Uterus (tissue), 4 donors: ENCODE results near the gene SLX4IP. TPM values are rescaled to one million over a fixed set of nuclear protein-coding genes. Genes with fewer than 3 reads are reported as not detected.

Source experiments
- DNase-seq, 2 donors: peaks; one replicate each; pipeline ENCODE4 v3.0.0-alpha.2; 2019 to 2020
- H3K27ac ChIP-seq, 2 donors: fragments of 200-600 bp; sonication (generic); 1 replicate in 1 of 2; 2 replicates in 1 of 2; pipeline ENCODE4 v1.5.1; 2016 to 2018
- H3K27me3 ChIP-seq, 2 donors: fragments of 200-600 bp; sonication (generic); one replicate each; pipeline ENCODE4 v1.5.1; 2018 to 2019; ENCODE audit warnings: control low read depth in 1 of 2
- H3K36me3 ChIP-seq, 2 donors: fragments of 200-600 bp; sonication (generic); one replicate each; pipeline ENCODE4 v1.5.1; 2019; ENCODE audit warnings: control low read depth in 1 of 2
- H3K4me1 ChIP-seq, 2 donors: fragments of 200-600 bp; sonication (generic); one replicate each; pipeline ENCODE4 v1.5.1; 2018 to 2019; ENCODE audit warnings: control low read depth in 1 of 2
- H3K4me3 ChIP-seq, 2 donors: fragments of 200-600 bp; sonication (generic); 1 replicate in 1 of 2; 2 replicates in 1 of 2; pipeline ENCODE4 v1.5.1; 2018 to 2019; ENCODE audit warnings: mild to moderate bottlenecking in 1 of 2
- H3K9me3 ChIP-seq, 2 donors: fragments of 200-600 bp; sonication (generic); one replicate each; pipeline ENCODE4 v1.5.1; 2019; ENCODE audit warnings: control low read depth in 1 of 2
- POLR2A ChIP-seq, 2 donors: fragments of 450-650 bp; IDR thresholded peaks; one replicate each; pipeline ENCODE4 v1.6.1; 2016; ENCODE audit warnings: antibody characterized with exemption in 2 of 2, mild to moderate bottlenecking in 1 of 2, moderate library complexity in 1 of 2
- intact Hi-C: fragments of 100-400 bp; cut with DNase I; formaldehyde crosslinking; loops from one replicate; pipeline ENCODE4 v1.15.1; 2023; ENCODE audit warnings: low total_unique reads
- total RNA-seq, 4 donors: library from RNA; depleted of rRNA in 3 of 4; stranded (reverse); fragments of >200 nt in 3 of 4; gene quantifications; one replicate each; pipeline versions ENCODE4 v1.1.0 to v1.2.4, GENCODE V29; 2014 to 2023
- TF ChIP-seq, protein P1 (sequence below), 4 experiments: fragments of 200-600 bp in 2 of 4; fragments of 450-650 bp in 2 of 4; sonication (generic) in 2 of 4; IDR thresholded peaks; one replicate each; pipeline ENCODE4 v1.5.1; 2016 to 2019; ENCODE audit warnings: antibody characterized with exemption in 4 of 4, mild to moderate bottlenecking in 2 of 4, moderate library complexity in 1 of 4
- donor health status: DM: yes; HTN: yes; CAD: no.

SLX4IP gene
- total RNA-seq, 4 donors from 2014 or later: 0.51 to 7.1 (median 2.0) TPM

DNA sequence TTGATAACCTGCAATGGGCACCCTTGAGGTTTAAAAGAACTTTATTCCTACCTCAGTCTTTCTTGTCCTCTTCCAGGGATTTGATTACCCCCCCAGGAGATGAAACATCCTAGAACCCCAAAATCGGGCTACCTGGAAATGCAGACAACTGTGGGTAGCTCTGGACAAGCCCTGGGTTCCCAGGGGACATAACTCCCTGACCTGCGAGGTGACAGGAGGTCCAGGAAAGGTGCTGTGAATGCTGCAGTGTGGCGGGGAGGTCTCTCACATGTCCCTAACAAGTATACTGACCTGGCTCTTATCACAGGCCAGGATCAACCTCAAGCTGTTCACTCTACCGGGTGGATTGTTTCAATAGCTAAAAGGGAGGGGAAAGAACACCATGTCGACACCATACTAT is 227.0 kb downstream of the SLX4IP start:
- H3K9me3 ChIP-seq: no peaks in the 10 kb centered on the region
- TF ChIP-seq, protein P1, sequence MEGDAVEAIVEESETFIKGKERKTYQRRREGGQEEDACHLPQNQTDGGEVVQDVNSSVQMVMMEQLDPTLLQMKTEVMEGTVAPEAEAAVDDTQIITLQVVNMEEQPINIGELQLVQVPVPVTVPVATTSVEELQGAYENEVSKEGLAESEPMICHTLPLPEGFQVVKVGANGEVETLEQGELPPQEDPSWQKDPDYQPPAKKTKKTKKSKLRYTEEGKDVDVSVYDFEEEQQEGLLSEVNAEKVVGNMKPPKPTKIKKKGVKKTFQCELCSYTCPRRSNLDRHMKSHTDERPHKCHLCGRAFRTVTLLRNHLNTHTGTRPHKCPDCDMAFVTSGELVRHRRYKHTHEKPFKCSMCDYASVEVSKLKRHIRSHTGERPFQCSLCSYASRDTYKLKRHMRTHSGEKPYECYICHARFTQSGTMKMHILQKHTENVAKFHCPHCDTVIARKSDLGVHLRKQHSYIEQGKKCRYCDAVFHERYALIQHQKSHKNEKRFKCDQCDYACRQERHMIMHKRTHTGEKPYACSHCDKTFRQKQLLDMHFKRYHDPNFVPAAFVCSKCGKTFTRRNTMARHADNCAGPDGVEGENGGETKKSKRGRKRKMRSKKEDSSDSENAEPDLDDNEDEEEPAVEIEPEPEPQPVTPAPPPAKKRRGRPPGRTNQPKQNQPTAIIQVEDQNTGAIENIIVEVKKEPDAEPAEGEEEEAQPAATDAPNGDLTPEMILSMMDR (IDR thresholded peaks at IDR 0.05): no peak
- TF ChIP-seq POLR2A (IDR thresholded peaks at IDR 0.05): no peak
- peaks cover 5 to 24% of the 10 kb centered on the region in 2 donors for H3K4me1 ChIP-seq
- no peaks in the 10 kb centered on the region for H3K27me3 ChIP-seq
- DNase-seq: peak in 1 of 2 donors; percentile 6
- H3K36me3 ChIP-seq: no peaks in the 10 kb centered on the region
- intact Hi-C loops: no loop called here
- no peak overlapping the region for H3K4me3 ChIP-seq
- peak overlapping the region; percentile 39 to 64 for H3K27ac ChIP-seq

DNA sequence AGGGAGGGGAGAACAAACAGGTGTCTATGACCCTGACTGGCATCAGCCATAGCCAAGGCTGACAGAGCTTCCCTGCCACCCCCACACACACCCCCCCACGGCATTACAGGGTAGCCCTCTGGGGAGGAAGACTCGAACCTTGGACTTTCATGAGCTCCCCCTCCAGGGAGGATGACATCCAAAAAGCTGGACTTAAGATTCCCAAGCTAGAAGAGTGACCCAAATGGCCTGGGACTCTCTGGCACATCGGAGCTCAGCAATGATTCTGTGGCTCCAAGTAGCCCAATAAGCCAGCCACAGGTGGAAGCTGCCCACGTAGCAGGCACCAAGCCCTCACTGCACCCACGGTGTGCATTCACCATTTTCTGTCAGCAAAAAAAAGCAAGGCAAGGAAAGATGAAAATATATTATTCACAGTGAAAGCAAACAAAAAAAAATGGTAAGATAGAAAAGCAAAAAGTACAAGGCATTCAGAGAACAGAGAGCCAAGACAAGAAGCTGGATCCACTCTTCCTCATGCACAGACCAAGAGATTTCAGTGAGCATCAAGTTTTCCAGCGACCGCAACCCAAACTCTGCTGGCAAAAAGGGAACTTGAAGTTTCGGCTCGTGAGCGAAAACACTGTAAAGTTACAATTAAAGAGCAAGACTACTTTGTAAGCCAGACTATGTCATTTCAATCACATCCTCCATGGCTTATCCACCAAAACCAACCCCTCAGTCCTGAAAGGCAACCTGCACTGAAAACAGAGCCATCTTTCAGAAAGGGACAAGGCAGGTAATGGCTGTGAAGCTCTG is 227.8 kb downstream of the SLX4IP start:
- H3K36me3 ChIP-seq: no peaks in the 10 kb centered on the region
- DNase-seq: peak in 1 of 2 donors; percentile 11
- intact Hi-C loops: no loop called here
- no peak for TF ChIP-seq POLR2A (IDR thresholded peaks at IDR 0.05)
- TF ChIP-seq, protein P1 (IDR thresholded peaks at IDR 0.05): no peak
- no peaks in the 10 kb centered on the region for H3K9me3 ChIP-seq
- no peaks in the 10 kb centered on the region for H3K27me3 ChIP-seq
- H3K4me3 ChIP-seq: no peak overlapping the region
- peaks cover 5 to 24% of the 10 kb centered on the region in 2 donors for H3K4me1 ChIP-seq
- H3K27ac ChIP-seq: peak overlapping the region; percentile 39 to 64

DNA sequence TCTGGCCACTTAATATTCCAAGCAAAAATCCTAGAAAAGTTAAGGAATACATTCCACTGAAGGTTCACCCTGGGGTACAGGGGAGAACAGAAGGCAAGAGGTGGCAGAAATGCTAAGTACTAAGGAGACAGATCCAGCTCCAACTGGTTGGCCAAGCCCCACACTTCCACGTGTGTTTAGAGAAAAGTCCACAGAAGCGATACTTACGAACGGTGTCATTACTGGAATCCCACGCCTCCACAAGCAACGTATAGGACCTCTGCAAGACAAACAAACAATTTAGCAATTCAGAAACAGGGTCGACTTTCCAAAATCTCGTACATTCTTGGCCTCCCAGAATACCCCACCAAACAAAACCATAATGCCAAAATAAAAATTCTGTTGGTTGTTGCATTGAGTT is 228.7 kb downstream of the SLX4IP start:
- DNase-seq: peak in 1 of 2 donors; percentile 9
- intact Hi-C loops: no loop called here
- H3K9me3 ChIP-seq: no peaks in the 10 kb centered on the region
- no peak overlapping the region for H3K4me3 ChIP-seq
- H3K27ac ChIP-seq: peak overlapping the region in 1 of 2 donors; percentile 64
- H3K4me1 ChIP-seq: peaks cover 5 to 24% of the 10 kb centered on the region in 2 donors
- H3K27me3 ChIP-seq: no peaks in the 10 kb centered on the region
- no peak for TF ChIP-seq POLR2A (IDR thresholded peaks at IDR 0.05)
- TF ChIP-seq, protein P1 (IDR thresholded peaks at IDR 0.05): no peak
- H3K36me3 ChIP-seq: no peaks in the 10 kb centered on the region

DNA sequence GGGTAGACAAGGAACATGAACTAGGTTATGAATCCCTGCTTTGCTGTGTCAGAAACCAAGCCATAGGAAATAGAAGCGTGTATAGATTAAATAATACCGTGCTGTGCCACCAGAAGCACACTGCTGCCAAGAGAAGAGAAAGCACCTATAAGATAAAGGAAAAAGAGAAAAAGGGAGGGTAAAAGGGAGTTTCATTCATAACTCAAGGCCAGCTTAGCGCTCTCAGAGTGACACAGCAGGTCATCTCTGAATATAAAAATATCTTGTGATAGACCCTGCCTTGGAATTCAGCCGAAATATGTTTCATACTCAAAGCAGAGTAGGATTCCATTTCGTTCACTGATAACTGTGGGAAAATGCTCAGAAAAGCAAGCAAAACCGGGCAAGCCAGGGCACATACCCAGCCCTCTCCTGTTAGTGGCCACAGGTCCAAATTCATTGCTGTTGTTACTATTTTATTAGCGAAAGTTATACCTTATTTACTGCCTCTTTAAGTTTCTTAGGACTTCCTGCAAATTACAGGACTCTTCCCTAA is 230.0 kb downstream of the SLX4IP start:
- H3K4me1 ChIP-seq: peaks cover 5 to 23% of the 10 kb centered on the region in 2 donors
- H3K4me3 ChIP-seq: no peak overlapping the region
- intact Hi-C loops: no loop called here
- H3K36me3 ChIP-seq: no peaks in the 10 kb centered on the region
- no peaks in the 10 kb centered on the region for H3K27me3 ChIP-seq
- no peak for TF ChIP-seq POLR2A (IDR thresholded peaks at IDR 0.05)
- TF ChIP-seq, protein P1 (IDR thresholded peaks at IDR 0.05): no peak
- no peaks in the 10 kb centered on the region for H3K9me3 ChIP-seq
- H3K27ac ChIP-seq: peak overlapping the region; percentile 12 to 64
- DNase-seq: no peak

DNA sequence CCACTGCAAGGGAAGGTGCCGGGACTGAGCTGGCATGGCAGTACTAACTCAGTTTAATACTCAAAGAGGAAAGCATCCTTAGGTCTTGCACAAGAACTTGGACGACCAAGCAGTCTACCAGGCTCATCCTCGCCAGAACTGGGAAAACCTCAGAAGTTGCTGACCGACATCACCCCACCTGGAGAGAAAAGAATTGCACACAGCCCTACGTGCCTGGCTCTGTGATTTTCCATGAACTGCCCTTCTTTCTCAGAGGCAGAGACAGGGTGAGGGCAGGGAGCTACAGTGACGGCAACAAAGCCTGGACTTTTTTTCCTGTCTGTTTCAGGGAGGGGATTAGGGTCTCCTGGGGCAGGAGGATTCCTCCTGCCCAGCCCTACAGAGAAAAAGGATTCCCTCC is 230.7 kb downstream of the SLX4IP start:
- Histone ChIP-seq H3K4me1 (peaks cover 5 to 16% of the 10 kb centered on the region in 2 donors), H3K27ac (peak overlapping the region; percentile 61 to 64)

More for the DNA sequence above, 230.7 kb downstream of the SLX4IP start:
- Histone ChIP-seq H3K9me3 (no peaks in the 10 kb centered on the region), H3K4me3 (no peak overlapping the region), H3K27me3 (no peaks in the 10 kb centered on the region), H3K36me3 (no peaks in the 10 kb centered on the region)
- DNase-seq: peak in 1 of 2 donors; percentile 36
- TF ChIP-seq, protein P1 (IDR thresholded peaks at IDR 0.05): no peak
- no peak for TF ChIP-seq POLR2A (IDR thresholded peaks at IDR 0.05)
- intact Hi-C loops: no loop called here
